Pancreas (tissue), 10 donors: Measurements from ENCODE around the gene SOSTDC1. TPM values are rescaled to one million over a fixed set of nuclear protein-coding genes. Genes with fewer than 3 reads are reported as not detected.

Experiments used
- ATAC-seq, 4 donors: fragments of 200-7000 bp; cut with Tn5 transposase; one replicate each; pipeline versions ENCODE4 v1.8.0 to v1.9.1; 2020; ENCODE audit warnings: mild to moderate bottlenecking in 4 of 4, moderate library complexity in 4 of 4
- DNase-seq, 6 donors: peaks; one replicate each; pipeline ENCODE4 v3.0.0-alpha.2; 2020
- FAIRE-seq: peaks from 2 replicates; lab custom pipeline; 2012; peaks lifted over from hg19 to GRCh38; lab: Jason Lieb, UNC
- H3K27ac ChIP-seq, 4 donors: fragments of 200-600 bp; sonication (generic); 1 replicate in 3 of 4; 2 replicates in 1 of 4; pipeline versions ENCODE4 v1.5.0 to v1.8.0; 2020
- H3K27me3 ChIP-seq, 4 donors: fragments of 200-600 bp; one replicate each; pipeline ENCODE4 v1.8.0; 2021
- H3K36me3 ChIP-seq, 3 donors: fragments of 200-600 bp; sonication (generic) in 1 of 3; one replicate each; pipeline versions ENCODE4 v1.5.0 to v1.8.0; 2020 to 2021
- H3K4me1 ChIP-seq, 3 donors: fragments of 200-600 bp; one replicate each; pipeline ENCODE4 v1.8.0; 2021
- H3K4me3 ChIP-seq, 4 donors: fragments of 200-600 bp; sonication (generic) in 2 of 4; one replicate each; pipeline versions ENCODE4 v1.5.0 to v1.8.0; 2020 to 2021
- H3K9me3 ChIP-seq, 4 donors: fragments of 200-600 bp; one replicate each; pipeline ENCODE4 v1.8.0; 2021
- WGBS, 2 donors: extraction: QIAGEN DNeasy Blood & Tissue Kit; methylation state at CpG; one replicate each; pipeline ENCODE4 v1.1.7; 2013; 5-methylcytosine and 5-hydroxymethylcytosine counted together
- intact Hi-C, 3 donors: fragments of 100-400 bp; cut with DNase I; formaldehyde crosslinking; loops; one replicate each; pipeline versions ENCODE4 v1.11.1 to v1.14.2; 2022
- polyA plus RNA-seq, 2 donors: library from polyadenylated mRNA; stranded (reverse); fragments of 200-250 nt; gene quantifications; one replicate each; pipeline ENCODE4 v1.2.3, GENCODE V29; 2013
- total RNA-seq, 6 donors: library from RNA; stranded (reverse); fragmentation: NEBNext Ultra II Directional in 4 of 6; extraction: Animal tissue kit (Norgen Biotek cat#: 25700) in 4 of 6; gene quantifications; one replicate each; pipeline versions ENCODE4 v1.2.1 to v1.2.4, GENCODE V29; 2021 to 2023
- TF ChIP-seq, protein P1 (sequence below), 4 donors: fragments of 200-600 bp; sonication (generic) in 3 of 4; IDR thresholded peaks; one replicate each; pipeline versions ENCODE4 v1.5.0 to v1.8.0; 2021; ENCODE audit warnings: antibody characterized with exemption in 4 of 4
- donor health status: healthy with polysubstance abuse.
- donor health status: DM: no; HTN: no; CAD: no; lungs with moderate emphysema.
- donor health status: DM: no; HTN: no; CAD: no.
- donor health status: control.
- donor health status: control.
- donor health status: Bipolar disorder and iron deficiency.
- donor health status: DM: yes; HTN: yes; CAD: no.
- donor health status: DM: no; HTN: no; CAD: no.
- donor health status: DM: no; HTN: no; CAD: no.
- donor health status: DM: yes; HTN: yes; CAD: no.

Gene SOSTDC1
- total and polyA plus RNA-seq, 8 donors, result 0.12 to 1.3 (median 0.21) TPM; not detected in 3

DNA sequence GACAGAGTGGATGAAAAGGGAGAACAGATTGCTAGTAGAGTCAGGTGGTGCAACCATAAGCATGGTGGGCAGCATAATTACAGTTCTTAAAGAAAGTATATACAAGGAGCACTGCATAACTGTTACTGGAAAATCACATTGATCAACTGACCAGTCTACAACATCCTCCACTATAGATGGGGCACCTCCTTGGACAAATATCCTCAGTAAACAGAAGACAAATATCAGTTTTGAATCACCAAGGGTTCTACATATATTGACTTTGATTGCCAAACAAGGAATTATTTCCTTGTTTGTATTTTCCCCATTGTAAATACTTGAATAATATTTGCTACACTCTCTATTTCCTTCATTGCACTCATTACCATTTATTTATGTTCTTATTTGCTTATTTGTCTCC is 26.6 kb downstream of the SOSTDC1 start:
- intact Hi-C loops, result loop anchor here in 1 of 3 donors (10.0 kb wide), 1 partner anchor 126 kb away; no protein-coding TSS in a partner anchor

DNA sequence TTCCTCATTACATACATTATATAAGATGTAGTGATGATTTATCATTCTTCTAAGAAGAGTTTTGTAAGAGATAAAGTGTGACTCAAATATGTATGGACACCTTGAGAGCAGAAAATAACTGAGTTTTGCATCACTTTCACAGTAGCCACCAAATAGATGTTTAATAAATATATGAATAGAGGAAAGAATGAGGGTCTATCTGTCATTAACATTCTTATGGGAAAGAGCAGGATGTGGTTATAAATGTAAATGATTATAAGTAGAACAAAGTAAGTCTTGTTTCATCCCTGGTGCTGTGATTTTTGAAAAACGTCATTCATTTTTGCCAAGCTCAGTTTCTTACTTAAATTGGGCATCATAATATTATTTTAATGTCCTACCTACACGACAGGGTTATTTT is 29.2 kb downstream of the SOSTDC1 start:
- Histone ChIP-seq H3K4me3 (no peak overlapping the region), H3K9me3 (no peaks in the 10 kb centered on the region), H3K4me1 (no peaks in the 10 kb centered on the region), H3K27ac (no peak overlapping the region), H3K27me3 (no peaks in the 10 kb centered on the region), H3K36me3 (no peaks in the 10 kb centered on the region)
- DNase-seq (no peak), FAIRE-seq (no peak), ATAC-seq (no peak)
- 43 to 48% methylated on average over 2 of the region's 2 CpGs for WGBS, 2 donors
- intact Hi-C loops, result loop anchor here in 1 of 3 donors (10.0 kb wide), 1 partner anchor 128 kb away; no protein-coding TSS in a partner anchor
- TF ChIP-seq, protein P1, sequence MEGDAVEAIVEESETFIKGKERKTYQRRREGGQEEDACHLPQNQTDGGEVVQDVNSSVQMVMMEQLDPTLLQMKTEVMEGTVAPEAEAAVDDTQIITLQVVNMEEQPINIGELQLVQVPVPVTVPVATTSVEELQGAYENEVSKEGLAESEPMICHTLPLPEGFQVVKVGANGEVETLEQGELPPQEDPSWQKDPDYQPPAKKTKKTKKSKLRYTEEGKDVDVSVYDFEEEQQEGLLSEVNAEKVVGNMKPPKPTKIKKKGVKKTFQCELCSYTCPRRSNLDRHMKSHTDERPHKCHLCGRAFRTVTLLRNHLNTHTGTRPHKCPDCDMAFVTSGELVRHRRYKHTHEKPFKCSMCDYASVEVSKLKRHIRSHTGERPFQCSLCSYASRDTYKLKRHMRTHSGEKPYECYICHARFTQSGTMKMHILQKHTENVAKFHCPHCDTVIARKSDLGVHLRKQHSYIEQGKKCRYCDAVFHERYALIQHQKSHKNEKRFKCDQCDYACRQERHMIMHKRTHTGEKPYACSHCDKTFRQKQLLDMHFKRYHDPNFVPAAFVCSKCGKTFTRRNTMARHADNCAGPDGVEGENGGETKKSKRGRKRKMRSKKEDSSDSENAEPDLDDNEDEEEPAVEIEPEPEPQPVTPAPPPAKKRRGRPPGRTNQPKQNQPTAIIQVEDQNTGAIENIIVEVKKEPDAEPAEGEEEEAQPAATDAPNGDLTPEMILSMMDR (IDR thresholded peaks at IDR 0.05), result no peak

More for the DNA sequence above, 26.6 kb downstream of the SOSTDC1 start:
- TF ChIP-seq, protein P1 (IDR thresholded peaks at IDR 0.05), result no peak
- no peaks in the 10 kb centered on the region for H3K27me3 ChIP-seq
- H3K27ac ChIP-seq, result no peak overlapping the region
- FAIRE-seq (no peak), ATAC-seq (no peak), DNase-seq (no peak)
- no peaks in the 10 kb centered on the region for H3K9me3 ChIP-seq
- no peaks in the 10 kb centered on the region for H3K4me1 ChIP-seq
- no peaks in the 10 kb centered on the region for H3K36me3 ChIP-seq
- H3K4me3 ChIP-seq, result no peak overlapping the region

DNA sequence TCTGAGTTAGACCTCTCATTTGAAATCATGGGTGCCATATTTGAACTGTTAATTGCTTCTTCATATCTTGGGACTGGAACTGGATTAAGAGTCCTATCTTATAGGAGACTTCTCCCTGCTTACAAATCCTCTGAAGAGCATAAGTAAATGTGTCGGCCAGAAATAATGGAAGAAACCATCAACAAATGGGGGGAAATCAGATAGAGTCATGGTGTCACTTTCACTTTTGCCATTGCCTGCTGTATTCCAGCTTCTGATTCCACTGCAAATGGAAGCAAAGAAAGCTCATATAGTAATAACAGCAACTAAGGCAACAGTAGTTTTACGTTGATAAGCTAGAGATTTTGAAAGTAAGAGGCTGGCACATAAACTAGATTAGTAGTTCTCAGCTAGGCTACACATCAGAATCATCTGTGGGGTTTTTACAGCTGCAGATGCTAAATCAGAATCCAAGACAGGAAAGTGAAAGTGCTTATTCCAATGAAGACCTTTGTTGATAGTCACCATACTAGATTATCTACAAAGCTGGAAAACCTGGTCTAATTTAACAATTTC is 31.9 kb downstream of the SOSTDC1 start:
- Histone ChIP-seq H3K9me3 (no peaks in the 10 kb centered on the region), H3K36me3 (no peaks in the 10 kb centered on the region), H3K4me3 (no peak overlapping the region), H3K4me1 (no peaks in the 10 kb centered on the region), H3K27me3 (no peaks in the 10 kb centered on the region), H3K27ac (no peak overlapping the region)
- no peak for FAIRE-seq
- TF ChIP-seq, protein P1 (IDR thresholded peaks at IDR 0.05), result no peak
- WGBS, 2 donors, result 51 to 65% methylated on average over 2 of the region's 2 CpGs
- intact Hi-C loops, result loop anchor here in 1 of 3 donors (10.0 kb wide), 1 partner anchor 131 kb away; no protein-coding TSS in a partner anchor
- ATAC-seq, result peak in 2 of 4 donors; percentile 20 to 29
- DNase-seq, result no peak

DNA sequence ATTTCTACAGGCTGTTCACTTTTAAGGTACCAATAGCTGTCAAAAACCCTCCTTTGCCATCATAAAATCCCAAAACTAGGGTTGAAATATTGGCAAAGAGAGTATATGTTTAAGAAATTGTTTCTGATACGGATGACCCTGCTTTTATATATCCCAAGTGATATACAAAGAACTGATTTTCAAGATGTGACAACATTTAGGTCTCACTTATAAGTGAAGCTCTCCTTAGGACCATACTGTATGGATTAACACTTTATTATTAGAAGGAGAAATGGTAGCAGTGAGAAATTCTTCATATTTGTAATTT is 33.2 kb downstream of the SOSTDC1 start:
- Histone ChIP-seq H3K9me3 (no peaks in the 10 kb centered on the region), H3K4me1 (no peaks in the 10 kb centered on the region), H3K36me3 (no peaks in the 10 kb centered on the region), H3K4me3 (no peak overlapping the region), H3K27me3 (no peaks in the 10 kb centered on the region), H3K27ac (no peak overlapping the region)
- WGBS, 2 donors, result 93 to 100% methylated on average over 1 of the region's 1 CpG
- TF ChIP-seq, protein P1 (IDR thresholded peaks at IDR 0.05), result no peak
- no peak for DNase-seq
- FAIRE-seq, result no peak
- intact Hi-C loops, result loop anchor here in 1 of 3 donors (10.0 kb wide), 1 partner anchor 132 kb away; no protein-coding TSS in a partner anchor
- no peak for ATAC-seq
